Measurements from ENCODE around the gene SKAP2. TPM values are rescaled to one million over a fixed set of nuclear protein-coding genes. Genes with fewer than 3 reads are reported as not detected.

SKAP2 gene, protein sequence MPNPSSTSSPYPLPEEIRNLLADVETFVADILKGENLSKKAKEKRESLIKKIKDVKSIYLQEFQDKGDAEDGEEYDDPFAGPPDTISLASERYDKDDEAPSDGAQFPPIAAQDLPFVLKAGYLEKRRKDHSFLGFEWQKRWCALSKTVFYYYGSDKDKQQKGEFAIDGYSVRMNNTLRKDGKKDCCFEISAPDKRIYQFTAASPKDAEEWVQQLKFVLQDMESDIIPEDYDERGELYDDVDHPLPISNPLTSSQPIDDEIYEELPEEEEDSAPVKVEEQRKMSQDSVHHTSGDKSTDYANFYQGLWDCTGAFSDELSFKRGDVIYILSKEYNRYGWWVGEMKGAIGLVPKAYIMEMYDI
- 21.7 and 25.4 TPM in 2 replicates for total RNA-seq

GRCh38 chr7:26864309-26865093 lies at the start of gene SKAP2:
SKAP2 (minus strand) TSS chr7:26864590; CDS start chr7:26864429, 161 bp downstream.

Other genes starting within 250 kb of the SKAP2 start
- 0.73 and 1.4 TPM in 2 replicates for gene HOXA1, start 231.4 kb upstream of the SKAP2 start, total RNA-seq
- 0.39 and 0.73 TPM in 2 replicates for gene HOXA2, start 238.1 kb upstream of the SKAP2 start, total RNA-seq

Data from subcutaneous preadipocyte (primary cell).